K562 (cell line): ENCODE measurements around the gene SH3BGRL3. TPM values are rescaled to one million over a fixed set of nuclear protein-coding genes. Genes with fewer than 3 reads are reported as not detected.
A peak's percentile ranks its signal among the peaks of the same experiment; 100 is the strongest.

ENCODE experiments used
- BCL6 ChIP-seq: fragments of 250-450 bp; sonication (Bioruptor Pico); IDR thresholded peaks from 2 replicates; pipeline ENCODE4 v1.4.0; 2020
- BRCA1 ChIP-seq, 2 experiments: fragments of 450-650 bp in 1 of 2; sonication (generic) in 1 of 2; formaldehyde crosslinking in 1 of 2; IDR thresholded peaks; 2 replicates each; pipeline versions ENCODE4 v1.5.0 to v1.6.1; 2017 to 2020; ENCODE audit warnings: mild to moderate bottlenecking in 1 of 2, missing genetic modification reagents in 1 of 2
- ESRRA ChIP-seq: fragments of 450-650 bp; IDR thresholded peaks from 2 replicates; pipeline ENCODE4 v1.6.1; 2014; ENCODE audit warnings: low read depth, mild to moderate bottlenecking, moderate library complexity, borderline replicate concordance
- HIVEP1 ChIP-seq: fragments of 250-450 bp; sonication (Bioruptor Pico); IDR thresholded peaks from 2 replicates; pipeline ENCODE4 v1.4.0; 2020; ENCODE audit warnings: mild to moderate bottlenecking
- HSF4 ChIP-seq: fragments of 250-450 bp; sonication (Bioruptor Pico); IDR thresholded peaks from 2 replicates; pipeline ENCODE4 v2.1.2; 2022; ENCODE audit warnings: mild to moderate bottlenecking, moderate library complexity, borderline replicate concordance
- JUND ChIP-seq, 2 experiments: IDR thresholded peaks; 2 replicates in 1 of 2; 3 replicates in 1 of 2; pipeline ENCODE4 v1.6.1; 2011; ENCODE audit warnings: borderline replicate concordance in 2 of 2, low read depth in 2 of 2, low read length in 2 of 2, improper control_type of control experiment in 1 of 2, missing biosample characterization in 1 of 2, missing genetic modification characterization in 1 of 2, missing genetic modification reagents in 1 of 2
- NFE2 ChIP-seq: IDR thresholded peaks from 2 replicates; pipeline ENCODE4 v1.6.1; 2014; ENCODE audit warnings: antibody characterized with exemption, low read depth
- NR3C1 ChIP-seq: sonication (generic); formaldehyde crosslinking; IDR thresholded peaks from 2 replicates; pipeline ENCODE4 v1.8.1; 2022; ENCODE audit warnings: missing genetic modification reagents
- POLR3G ChIP-seq: IDR thresholded peaks from 2 replicates; pipeline ENCODE4 v1.6.1; 2011; ENCODE audit not compliant: insufficient read length, insufficient replicate concordance; ENCODE audit errors: extremely low read depth
- PTTG1 ChIP-seq: fragments of 450-650 bp; IDR thresholded peaks from 2 replicates; pipeline ENCODE4 v1.6.1; 2016; ENCODE audit warnings: low read depth, mild to moderate bottlenecking, missing genetic modification characterization, missing compliant biosample characterization
- SMAD2 ChIP-seq: fragments of 150-350 bp; IDR thresholded peaks from 2 replicates; pipeline ENCODE4 v1.6.1; 2014; ENCODE audit warnings: low read depth, mild to moderate bottlenecking, low read length
- SUPT5H ChIP-seq: fragments of 450-650 bp; IDR thresholded peaks from 2 replicates; pipeline ENCODE4 v1.6.1; 2016
- TAF15 ChIP-seq: fragments of 200-400 bp; formaldehyde crosslinking; IDR thresholded peaks from 2 replicates; pipeline ENCODE4 v1.6.1; 2017; ENCODE audit warnings: mild to moderate bottlenecking, low read depth, low read length, moderate library complexity
- TBL1XR1 ChIP-seq, 2 experiments: IDR thresholded peaks; 2 replicates each; pipeline ENCODE4 v1.6.1; 2012; ENCODE audit warnings: improper control_type of control experiment in 2 of 2, low read length in 2 of 2, mild to moderate bottlenecking in 1 of 2
- U2AF1 ChIP-seq: fragments of 200-400 bp; formaldehyde crosslinking; optimal IDR thresholded peaks from 2 replicates; pipeline ENCODE3; 2017; ENCODE audit warnings: mild to moderate bottlenecking, low read depth, low read length, moderate library complexity
- ZNF146 ChIP-seq: IDR thresholded peaks from one replicate; pipeline ENCODE4 v1.6.1; 2018; ENCODE audit warnings: missing compliant biosample characterization; ENCODE audit not compliant: unreplicated experiment
- ZNF212 ChIP-seq: fragments of 450-650 bp; formaldehyde crosslinking; IDR thresholded peaks from 2 replicates; pipeline ENCODE4 v1.4.0; 2020; ENCODE audit warnings: mild to moderate bottlenecking
- ZNF217 ChIP-seq: sonication (generic); formaldehyde crosslinking; IDR thresholded peaks from 2 replicates; pipeline ENCODE4 v1.8.0; 2022; ENCODE audit warnings: mild to moderate bottlenecking, missing genetic modification reagents
- ZNF324 ChIP-seq: fragments of 250-450 bp; sonication (Bioruptor Pico); IDR thresholded peaks from 2 replicates; pipeline ENCODE4 v1.4.0; 2020; ENCODE audit warnings: mild to moderate bottlenecking
- ZNF444 ChIP-seq: fragments of 250-450 bp; sonication (Bioruptor Pico); IDR thresholded peaks from 2 replicates; pipeline ENCODE4 v1.4.0; 2020; ENCODE audit warnings: mild to moderate bottlenecking, moderate library complexity
- polyA plus RNA-seq, 8 experiments: library from polyadenylated mRNA; depleted of rRNA in 4 of 8; stranded (reverse) in 5 of 8; unstranded in 3 of 8; fragments of >200 nt; fragmentation: Nextera tagmentation in 2 of 8; fragmentation: Illumina TruSeq in 1 of 8; extraction: Ambion mirVana in 2 of 8; extraction: Trizol in 1 of 8; gene quantifications; 2 replicates each; pipeline versions ENCODE4 v1.2.1 to v1.2.3, GENCODE V29; 2011 to 2014; ENCODE audit warnings: inconsistent platforms in 1 of 8, missing spikeins in 1 of 8
- total RNA-seq, 7 experiments: library from RNA; depleted of rRNA in 6 of 7; stranded (reverse); fragments of >200 nt in 6 of 7; fragmentation: Illumina TruSeq in 2 of 7; extraction: Trizol in 2 of 7; gene quantifications; 2 replicates each; pipeline versions ENCODE4 v1.2.1 to v1.2.3, GENCODE V29; 2011 to 2021; ENCODE audit warnings: low replicate concordance in 1 of 7
- TF ChIP-seq, protein P1 (sequence below): sonication (generic); formaldehyde crosslinking; IDR thresholded peaks from 2 replicates; pipeline ENCODE4 v1.8.1; 2022; ENCODE audit warnings: missing genetic modification reagents
- TF ChIP-seq, protein P2 (sequence below): fragments of 450-650 bp; IDR thresholded peaks from 2 replicates; pipeline ENCODE4 v1.6.1; 2017; ENCODE audit warnings: antibody characterized with exemption
- TF ChIP-seq, protein P3 (sequence below): fragments of 250-450 bp; sonication (Bioruptor Pico); IDR thresholded peaks from 2 replicates; pipeline ENCODE4 v1.8.0; 2021; ENCODE audit warnings: borderline replicate concordance, mild to moderate bottlenecking, moderate library complexity; ENCODE audit not compliant: poor library complexity, severe bottlenecking
- TF ChIP-seq, protein P4 (sequence below), 2 experiments: fragments of 450-650 bp in 1 of 2; sonication (generic) in 1 of 2; formaldehyde crosslinking; conservative IDR thresholded peaks; 2 replicates each; pipeline versions ENCODE4 v1.4.0 to v1.8.1; 2020 to 2022; ENCODE audit warnings: mild to moderate bottlenecking in 1 of 2, missing genetic modification reagents in 1 of 2

SH3BGRL3 gene
- total and polyA plus RNA-seq, 9 of the 15 experiments (the other 6 are each of a cell fraction or from before 2014, with no cell fraction given): 30.3 to 140 (median 54.2) TPM

DNA sequence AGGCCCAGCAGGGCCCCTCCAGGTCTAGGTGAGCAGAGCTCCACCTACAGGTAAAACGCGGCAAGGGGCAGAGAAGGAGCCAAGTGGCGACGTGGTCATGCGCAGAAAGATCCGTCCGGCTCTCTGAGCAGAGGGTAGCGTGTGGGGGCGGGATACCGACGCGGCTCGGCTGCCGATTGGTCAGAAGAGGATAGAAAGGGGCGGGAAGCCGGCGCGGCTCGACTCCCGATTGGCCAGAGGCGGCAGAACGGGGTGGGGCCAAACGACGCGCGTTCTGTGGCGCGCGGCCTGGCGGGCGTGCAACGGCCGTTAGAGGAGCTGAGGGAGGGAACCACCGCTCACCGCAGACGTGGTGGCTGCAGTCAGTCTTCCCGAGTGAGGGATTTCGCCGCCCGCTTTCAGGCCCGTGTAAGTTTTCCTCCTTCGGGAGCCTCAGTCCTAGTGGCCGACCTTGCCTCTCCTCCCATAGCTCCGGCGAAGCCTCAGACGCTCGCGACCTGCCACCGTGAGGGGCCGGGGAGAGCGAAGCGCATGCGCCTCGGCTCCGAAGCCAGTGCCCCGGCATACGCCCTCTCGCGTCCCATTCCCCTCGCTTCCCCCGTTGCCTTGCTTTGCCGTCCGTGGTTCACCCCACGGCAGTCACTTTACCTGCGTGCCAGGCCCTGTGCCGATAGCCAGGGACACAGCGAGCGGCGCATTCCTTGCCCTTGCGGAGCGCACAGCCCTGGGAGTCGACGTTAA is 45.8 kb upstream of the SH3BGRL3 start, which contains the start of gene CEP85 (continued):
- TF ChIP-seq, protein P1, sequence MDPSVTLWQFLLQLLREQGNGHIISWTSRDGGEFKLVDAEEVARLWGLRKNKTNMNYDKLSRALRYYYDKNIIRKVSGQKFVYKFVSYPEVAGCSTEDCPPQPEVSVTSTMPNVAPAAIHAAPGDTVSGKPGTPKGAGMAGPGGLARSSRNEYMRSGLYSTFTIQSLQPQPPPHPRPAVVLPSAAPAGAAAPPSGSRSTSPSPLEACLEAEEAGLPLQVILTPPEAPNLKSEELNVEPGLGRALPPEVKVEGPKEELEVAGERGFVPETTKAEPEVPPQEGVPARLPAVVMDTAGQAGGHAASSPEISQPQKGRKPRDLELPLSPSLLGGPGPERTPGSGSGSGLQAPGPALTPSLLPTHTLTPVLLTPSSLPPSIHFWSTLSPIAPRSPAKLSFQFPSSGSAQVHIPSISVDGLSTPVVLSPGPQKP: no peak
- TF ChIP-seq PTTG1 (tag): no peak
- TF ChIP-seq, protein P2, sequence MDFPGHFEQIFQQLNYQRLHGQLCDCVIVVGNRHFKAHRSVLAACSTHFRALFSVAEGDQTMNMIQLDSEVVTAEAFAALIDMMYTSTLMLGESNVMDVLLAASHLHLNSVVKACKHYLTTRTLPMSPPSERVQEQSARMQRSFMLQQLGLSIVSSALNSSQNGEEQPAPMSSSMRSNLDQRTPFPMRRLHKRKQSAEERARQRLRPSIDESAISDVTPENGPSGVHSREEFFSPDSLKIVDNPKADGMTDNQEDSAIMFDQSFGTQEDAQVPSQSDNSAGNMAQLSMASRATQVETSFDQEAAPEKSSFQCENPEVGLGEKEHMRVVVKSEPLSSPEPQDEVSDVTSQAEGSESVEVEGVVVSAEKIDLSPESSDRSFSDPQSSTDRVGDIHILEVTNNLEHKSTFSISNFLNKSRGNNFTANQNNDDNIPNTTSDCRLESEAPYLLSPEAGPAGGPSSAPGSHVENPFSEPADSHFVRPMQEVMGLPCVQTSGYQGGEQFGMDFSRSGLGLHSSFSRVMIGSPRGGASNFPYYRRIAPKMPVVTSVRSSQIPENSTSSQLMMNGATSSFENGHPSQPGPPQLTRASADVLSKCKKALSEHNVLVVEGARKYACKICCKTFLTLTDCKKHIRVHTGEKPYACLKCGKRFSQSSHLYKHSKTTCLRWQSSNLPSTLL: no peak
- no peak for TF ChIP-seq BRCA1 (IDR thresholded peaks at IDR 0.05)
- peak; percentile 26; the same call in 1 of the 2 replicates for TF ChIP-seq BRCA1 (CRISPR knock-in tag; IDR thresholded peaks at IDR 0.05)
- TF ChIP-seq ZNF324 (CRISPR knock-in tag): peak; percentile 39; the same call in 1 of the 2 replicates
- no peak; the same call in 1 of the 2 replicates for TF ChIP-seq NFE2
- TF ChIP-seq, protein P3, sequence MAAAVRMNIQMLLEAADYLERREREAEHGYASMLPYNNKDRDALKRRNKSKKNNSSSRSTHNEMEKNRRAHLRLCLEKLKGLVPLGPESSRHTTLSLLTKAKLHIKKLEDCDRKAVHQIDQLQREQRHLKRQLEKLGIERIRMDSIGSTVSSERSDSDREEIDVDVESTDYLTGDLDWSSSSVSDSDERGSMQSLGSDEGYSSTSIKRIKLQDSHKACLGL (CRISPR knock-in tag): no peak
- no peak for TF ChIP-seq SMAD2
- TF ChIP-seq SUPT5H: peak; percentile 98
- no peak for TF ChIP-seq BCL6 (CRISPR knock-in tag)
- peak; percentile 2 to 10; a peak in 2 of 4 replicates for TF ChIP-seq TBL1XR1 (IDR thresholded peaks at IDR 0.05; ENCODE audit: low read length in 2 of 2)
- TF ChIP-seq POLR3G: no peak
- TF ChIP-seq, protein P4, sequence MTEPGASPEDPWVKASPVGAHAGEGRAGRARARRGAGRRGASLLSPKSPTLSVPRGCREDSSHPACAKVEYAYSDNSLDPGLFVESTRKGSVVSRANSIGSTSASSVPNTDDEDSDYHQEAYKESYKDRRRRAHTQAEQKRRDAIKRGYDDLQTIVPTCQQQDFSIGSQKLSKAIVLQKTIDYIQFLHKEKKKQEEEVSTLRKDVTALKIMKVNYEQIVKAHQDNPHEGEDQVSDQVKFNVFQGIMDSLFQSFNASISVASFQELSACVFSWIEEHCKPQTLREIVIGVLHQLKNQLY (CRISPR knock-in tag; conservative IDR thresholded peaks at IDR 0.05): no peak
- no peak for TF ChIP-seq NR3C1 (CRISPR knock-in tag)
- TF ChIP-seq HIVEP1: peak; percentile 80; the same call in 1 of the 2 replicates
- peak; percentile 68 for TF ChIP-seq ESRRA
- peak; percentile 31; the same call in 1 of the 2 replicates for TF ChIP-seq JUND (IDR thresholded peaks at IDR 0.05; ENCODE audit: borderline replicate concordance, low read depth, low read length)
- peak; percentile 26; the same call in 1 of the 3 replicates for TF ChIP-seq JUND (tag; IDR thresholded peaks at IDR 0.05; ENCODE audit: borderline replicate concordance, low read depth, low read length)
- TF ChIP-seq ZNF217 (CRISPR knock-in tag): no peak
- peak; percentile 91 for TF ChIP-seq ZNF212 (CRISPR knock-in tag)
- TF ChIP-seq U2AF1: no peak
- no peak for TF ChIP-seq ZNF444 (CRISPR knock-in tag)
- TF ChIP-seq ZNF146 (CRISPR knock-in tag): no peak
- TF ChIP-seq HSF4: no peak
- TF ChIP-seq TAF15: no peak
